Pulmonary artery endothelial cell (primary cell): ENCODE results near the gene RNF223. TPM values are rescaled to one million over a fixed set of nuclear protein-coding genes. Genes with fewer than 3 reads are reported as not detected.

Source experiments
- DNase-seq: peaks from one replicate; pipeline ENCODE4 v3.0.0-alpha.2; 2011; ENCODE audit warnings: low read depth, low spot score
- total RNA-seq: library from RNA; depleted of rRNA; stranded (reverse); fragments of >200 nt; gene quantifications from 2 replicates; pipeline ENCODE4 v1.2.3, GENCODE V29; 2014

Gene RNF223
- total RNA-seq, 1 donor from 2014 or later: not detected

DNA sequence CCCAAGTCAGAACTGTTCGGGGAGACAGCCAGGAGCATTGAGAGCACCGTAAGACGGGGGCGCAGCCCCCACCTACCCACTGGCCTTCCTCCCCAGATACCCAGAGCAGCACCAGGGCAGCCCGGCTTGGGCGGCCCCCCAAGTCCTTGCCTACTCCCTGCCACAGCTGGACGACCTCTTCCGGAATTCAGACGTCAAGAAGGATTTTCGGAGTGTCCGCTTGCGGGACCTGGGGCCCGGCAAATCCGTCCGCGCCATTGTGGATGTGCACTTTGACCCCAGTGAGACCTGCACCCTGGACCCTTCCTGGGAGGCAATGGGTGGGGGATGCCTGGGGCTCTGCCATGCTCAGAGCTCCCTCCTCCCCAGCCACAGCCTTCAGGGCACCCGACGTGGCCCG lies 26.7 kb downstream of the RNF223 start:
- DNase-seq: no peak

DNA sequence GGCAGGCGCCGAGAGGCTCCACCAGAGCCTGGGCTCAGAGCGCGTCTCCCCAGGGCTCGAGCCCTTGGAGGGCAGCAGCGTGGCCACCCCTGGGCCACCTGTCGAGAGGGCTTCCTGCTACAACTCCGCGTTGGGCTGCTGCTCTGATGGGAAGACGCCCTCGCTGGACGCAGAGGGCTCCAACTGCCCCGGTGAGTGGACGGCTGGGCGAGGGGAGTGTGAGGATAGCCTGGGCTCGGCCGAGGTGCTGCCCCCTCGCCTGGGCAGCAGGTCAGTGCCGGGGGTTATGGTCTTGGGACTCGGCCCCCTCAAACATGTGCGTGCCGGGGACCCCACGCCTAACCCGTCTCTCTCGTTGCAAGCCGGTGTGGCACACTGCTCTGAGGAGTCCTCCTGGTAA lies 27.3 kb downstream of the RNF223 start:
- no peak for DNase-seq

DNA sequence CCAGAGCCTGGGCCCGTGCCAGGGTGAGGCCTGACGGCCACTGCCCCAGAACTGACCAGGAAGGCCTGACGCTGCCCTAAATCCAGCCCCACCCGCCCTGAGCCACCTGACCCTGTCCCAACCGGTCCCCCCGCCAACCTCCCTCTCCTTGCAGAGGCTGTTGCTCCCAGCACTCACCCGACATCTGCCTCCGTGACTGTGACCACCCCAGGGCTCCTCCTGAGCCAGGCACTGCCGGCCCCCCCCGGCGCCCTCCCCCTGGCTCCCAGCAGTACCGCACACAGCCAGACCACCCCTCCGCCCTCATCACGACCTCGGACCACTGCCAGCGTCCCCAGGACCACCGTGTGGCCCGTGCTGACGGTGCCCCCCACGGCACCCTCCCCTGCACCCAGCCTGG lies 27.9 kb downstream of the RNF223 start:
- DNase-seq: no peak

DNA sequence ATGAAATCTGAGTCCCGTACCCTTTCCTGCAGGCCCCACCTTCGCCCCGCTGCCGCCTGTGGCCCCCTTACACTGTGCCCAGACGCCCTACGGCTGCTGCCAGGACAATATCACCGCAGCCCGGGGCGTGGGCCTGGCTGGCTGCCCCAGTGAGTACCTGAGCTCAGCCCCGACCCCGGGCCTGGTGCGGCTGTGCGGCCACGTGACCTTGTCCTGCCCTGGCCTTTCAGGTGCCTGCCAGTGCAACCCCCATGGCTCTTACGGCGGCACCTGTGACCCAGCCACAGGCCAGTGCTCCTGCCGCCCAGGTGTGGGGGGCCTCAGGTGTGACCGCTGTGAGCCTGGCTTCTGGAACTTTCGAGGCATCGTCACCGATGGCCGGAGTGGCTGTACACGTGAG lies 29.0 kb downstream of the RNF223 start:
- no peak for DNase-seq

DNA sequence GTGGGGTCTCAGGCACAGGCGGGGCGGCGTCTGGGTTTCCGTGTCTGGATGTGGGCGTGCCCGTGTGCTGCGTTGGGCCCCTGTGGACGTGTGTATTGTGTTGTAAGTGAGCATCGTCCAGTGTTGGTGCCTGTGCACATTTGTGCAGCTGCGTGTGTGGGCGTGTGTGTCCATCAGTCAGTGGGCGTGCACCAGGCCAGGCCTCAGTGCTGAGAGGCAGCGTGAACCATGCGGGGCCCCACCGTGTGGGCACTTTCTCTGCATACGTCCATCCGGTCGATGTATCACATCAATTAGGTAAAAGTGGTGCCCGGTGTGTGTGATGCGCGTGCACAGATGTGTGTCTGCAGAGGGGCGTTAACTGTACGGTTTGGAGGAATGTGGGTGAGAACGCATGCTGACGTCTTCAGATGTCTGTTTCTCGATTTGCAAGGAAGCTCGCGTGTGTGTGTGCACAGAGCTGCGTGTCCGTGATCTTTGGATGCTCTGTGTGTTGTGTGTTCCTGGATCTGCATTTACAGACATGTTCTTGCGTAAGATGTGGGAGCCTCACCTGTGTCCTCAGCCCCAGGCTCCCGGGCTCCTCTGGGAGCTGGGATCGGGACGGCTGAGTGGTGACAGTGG lies 29.5 kb downstream of the RNF223 start:
- DNase-seq: no peak

DNA sequence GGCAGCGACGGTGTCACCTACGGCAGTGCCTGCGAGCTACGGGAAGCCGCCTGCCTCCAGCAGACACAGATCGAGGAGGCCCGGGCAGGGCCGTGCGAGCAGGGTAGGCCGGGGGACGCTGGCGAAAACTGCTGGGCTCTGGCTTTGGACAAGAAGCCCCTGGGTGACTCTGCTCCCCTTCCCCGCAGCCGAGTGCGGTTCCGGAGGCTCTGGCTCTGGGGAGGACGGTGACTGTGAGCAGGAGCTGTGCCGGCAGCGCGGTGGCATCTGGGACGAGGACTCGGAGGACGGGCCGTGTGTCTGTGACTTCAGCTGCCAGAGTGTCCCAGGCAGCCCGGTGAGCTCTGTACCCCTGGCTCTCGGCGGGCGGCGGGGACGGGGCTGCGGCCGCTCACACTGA lies 30.2 kb downstream of the RNF223 start:
- DNase-seq: no peak

DNA sequence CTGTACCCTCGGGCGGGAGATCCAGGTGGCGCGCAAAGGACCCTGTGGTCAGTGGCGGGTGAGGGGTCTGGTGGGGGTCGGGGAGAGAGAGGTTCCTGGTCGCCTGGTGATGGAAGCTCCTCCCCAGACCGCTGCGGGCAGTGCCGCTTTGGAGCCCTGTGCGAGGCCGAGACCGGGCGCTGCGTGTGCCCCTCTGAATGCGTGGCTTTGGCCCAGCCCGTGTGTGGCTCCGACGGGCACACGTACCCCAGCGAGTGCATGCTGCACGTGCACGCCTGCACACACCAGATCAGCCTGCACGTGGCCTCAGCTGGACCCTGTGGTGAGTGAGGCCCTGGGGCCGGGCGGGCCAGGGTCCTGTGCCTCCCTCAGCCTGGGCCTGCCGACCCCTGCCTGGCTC lies 30.7 kb downstream of the RNF223 start:
- DNase-seq: no peak

DNA sequence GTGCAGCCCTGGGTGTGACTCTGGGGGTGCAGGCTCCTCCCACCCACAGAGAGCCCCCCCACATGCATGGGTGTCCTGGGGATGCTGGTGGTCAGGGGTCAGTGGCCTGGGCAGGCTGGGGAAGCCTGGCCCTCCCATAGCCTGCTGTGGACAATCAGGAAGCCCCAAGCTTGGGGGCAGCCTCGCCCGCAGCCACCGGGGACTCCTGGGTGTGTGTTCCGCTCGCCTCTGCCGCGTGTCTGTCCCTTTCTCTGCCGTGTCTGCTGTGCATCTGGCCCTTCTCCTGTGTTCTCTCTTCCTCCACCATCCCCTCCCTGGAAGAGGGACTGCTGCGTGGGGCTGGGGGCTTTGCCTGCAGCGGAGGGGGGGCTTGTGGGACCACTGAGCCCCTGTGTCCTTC lies 31.3 kb downstream of the RNF223 start:
- DNase-seq: no peak

DNA sequence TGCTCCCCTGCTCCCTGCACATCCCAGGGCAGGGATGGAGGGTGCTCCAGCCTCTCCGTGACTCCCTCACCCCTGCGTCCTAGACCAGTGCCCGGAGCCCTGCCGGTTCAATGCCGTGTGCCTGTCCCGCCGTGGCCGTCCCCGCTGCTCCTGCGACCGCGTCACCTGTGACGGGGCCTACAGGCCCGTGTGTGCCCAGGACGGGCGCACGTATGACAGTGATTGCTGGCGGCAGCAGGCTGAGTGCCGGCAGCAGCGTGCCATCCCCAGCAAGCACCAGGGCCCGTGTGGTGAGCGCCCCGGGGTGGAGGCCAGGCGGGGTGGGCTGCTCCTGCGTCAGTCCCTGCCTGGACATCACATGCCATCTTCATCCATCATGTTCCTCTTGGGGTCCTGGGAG lies 32.2 kb downstream of the RNF223 start:
- no peak for DNase-seq

DNA sequence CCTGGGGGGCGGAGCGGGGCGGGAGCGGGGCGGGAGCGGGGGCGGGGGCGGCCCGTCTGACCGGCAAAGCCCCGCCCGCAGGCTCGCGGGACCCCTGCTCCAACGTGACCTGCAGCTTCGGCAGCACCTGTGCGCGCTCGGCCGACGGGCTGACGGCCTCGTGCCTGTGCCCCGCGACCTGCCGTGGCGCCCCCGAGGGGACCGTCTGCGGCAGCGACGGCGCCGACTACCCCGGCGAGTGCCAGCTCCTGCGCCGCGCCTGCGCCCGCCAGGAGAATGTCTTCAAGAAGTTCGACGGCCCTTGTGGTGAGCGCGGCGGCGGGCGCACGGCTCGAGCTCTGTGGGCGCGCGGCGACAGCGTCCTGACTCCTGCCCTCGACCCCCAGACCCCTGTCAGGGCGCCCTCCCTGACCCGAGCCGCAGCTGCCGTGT lies 33.0 kb downstream of the RNF223 start:
- DNase-seq: no peak

DNA sequence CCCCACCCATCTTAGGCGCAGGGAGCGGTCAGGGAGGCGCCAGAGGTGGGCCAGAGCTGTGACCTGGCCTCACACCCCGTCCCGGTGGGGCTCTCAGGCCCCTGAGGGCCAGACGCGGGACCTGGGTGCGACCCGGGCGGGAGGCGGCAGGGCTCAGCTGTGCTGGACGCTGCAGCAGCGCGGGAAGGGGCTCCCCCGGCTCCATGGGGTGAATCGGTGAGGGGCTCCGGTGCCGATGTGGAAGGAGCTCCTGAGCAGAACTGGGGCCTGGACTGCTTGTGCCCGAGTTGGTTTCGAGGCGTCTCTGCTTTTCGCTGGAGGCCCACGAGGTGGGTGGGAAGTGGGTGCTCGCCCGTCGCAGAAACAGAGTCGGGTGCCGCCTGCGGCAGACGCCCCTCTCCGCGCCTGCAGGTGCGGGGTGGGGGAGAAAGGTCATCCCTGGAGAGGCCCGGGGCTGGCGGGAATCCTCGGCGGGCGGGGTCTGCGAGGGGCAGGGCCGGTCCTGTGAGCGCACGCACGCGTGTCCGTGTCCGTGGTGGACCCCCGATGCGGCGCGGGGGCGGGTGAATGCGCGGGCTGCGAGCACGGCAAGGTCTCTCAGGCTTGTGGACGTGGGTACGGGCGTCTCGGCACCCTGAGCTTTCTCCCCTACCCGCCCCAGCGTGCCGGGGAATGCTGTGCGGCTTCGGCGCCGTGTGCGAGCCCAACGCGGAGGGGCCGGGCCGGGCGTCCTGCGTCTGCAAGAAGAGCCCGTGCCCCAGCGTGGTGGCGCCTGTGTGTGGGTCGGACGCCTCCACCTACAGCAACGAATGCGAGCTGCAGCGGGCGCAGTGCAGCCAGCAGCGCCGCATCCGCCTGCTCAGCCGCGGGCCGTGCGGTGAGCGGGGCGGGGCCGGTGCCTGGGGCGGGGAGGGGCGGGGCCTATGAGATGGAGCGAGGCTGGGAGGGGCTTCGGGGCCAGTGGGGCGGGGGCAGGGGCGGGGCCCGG lies 33.8 kb downstream of the RNF223 start:
- peak; percentile 59 for DNase-seq

DNA sequence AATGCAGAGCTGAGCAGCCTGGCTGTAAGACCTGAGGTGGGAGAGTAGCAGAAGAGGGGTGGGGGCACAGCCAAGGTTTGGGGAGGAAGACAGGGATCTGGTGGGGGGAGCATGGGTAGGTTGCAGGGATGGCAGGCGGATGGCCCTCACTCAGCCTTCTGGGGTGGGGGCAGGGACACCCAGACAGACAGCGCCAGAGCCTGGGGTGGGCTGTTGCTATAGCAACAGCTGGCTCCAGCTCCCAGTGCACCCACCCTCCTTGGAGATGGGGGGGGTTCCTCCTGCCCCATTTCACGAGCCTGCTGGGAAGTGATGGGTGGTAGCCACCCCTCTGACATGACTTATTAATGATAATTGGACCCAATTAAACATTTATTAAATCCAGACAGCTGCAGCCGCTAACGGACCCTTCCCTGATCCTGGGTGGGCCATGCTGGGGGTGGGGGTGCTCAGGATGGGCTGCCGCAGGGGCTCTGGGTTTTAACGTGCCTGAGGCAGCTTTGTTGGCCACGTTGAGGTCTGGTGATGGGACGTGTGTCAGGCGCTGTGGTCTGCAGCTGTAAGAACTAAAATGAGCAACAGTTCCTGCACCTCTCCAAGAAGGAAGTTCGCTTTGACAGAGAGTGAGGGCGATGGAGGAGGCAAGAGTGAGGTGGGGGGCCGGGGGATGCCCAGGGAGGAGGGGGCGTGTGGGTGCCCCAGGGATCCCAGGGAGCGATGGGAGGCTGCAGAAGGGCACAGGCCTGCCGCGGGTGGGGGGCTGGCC lies 34.8 kb downstream of the RNF223 start:
- DNase-seq: no peak

DNA sequence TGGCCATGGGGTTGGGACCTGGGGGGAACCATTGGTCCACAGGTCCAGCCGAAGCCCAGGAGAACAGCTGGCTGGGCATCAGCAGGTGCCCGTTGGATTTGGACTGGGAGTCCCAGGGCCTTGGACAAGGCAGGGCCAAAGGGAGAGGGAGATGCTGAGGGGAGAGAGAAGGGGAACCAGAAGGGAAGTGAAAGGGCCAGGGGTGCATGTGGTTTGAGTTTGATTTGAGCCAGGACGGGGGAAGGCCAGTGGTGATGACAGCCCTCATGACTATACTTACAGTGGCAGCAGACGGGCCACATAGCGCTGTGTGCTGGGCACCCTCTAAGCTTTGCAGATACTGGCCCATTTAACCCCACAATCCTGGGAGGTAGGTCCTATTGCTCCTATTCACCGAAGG lies 35.4 kb downstream of the RNF223 start:
- no peak for DNase-seq

DNA sequence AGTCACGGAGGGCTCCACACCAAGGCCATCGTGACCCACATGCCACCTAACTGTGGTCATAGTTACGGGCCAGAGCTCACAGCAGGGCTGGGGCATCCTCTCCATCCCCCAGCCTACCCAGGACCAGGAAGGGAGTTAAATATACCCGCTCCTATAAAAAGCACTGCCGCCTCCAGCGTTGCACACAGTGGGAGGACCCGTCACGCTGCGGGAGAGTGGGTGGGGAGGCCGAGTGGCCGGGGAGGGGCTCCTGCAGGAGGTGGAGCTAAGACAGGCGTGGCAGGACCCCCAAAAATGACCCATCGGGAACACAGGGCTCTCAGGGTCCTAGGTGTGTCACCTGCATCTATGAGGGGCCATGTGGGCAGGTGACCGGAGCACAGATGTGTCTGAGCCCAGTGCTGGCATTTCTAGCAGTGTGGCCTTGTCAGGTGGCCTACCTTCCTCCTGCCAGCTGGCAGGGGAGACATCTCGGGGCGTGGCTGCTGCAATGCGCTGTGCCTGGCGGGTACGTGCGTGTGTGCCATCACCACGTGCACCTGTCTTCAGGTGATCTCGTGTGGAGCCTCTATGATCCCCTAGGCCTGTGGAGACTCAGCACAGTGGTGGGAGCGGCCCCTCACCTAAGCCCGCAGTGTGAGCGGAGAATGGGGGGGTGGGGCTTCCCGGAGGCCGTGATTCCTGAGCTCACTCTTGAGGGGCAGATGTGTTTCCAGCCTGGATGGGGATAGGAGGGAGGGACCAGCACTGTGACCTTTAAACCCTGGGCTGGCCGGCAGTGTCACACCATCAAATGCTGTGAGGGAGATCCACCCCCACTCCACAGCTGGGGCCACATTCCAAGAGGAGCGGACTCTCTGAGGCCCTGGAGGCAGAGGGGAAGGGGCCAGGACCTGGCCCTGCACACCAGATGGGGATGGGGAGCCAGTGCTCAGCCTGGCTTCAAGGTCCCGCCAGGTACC lies 36.5 kb downstream of the RNF223 start:
- no peak for DNase-seq

DNA sequence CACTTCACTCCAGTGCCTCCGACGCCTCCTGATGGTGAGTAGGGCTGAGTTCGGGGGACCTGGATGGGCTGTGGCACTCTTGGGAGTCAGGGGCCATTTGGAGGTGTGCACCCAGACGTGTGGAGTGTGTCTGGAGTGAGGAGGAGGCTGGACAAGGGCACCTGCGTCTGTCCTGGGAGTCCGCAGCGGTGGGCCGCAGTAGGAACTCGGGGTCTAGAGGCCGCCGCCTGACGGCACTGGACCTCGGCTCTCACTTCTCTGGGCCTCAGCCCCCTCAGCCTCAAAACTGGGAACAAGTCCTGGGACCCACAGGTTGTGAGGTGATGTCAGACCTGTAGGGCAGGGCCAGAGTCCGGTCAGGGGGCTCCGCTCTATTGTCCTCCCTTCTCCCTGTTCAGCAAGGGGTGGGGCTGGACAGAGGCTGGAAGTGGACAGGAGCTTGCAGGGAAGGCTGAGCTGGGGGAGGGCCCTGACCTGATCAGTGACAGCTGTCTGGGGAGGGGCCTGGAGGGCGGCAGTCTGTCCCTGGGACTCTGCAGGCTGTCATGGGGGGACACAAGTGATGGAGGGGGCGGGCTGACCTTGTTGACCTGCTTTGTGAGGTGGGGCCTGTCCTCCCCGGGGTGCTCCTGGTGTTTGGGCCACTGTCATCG lies 38.7 kb downstream of the RNF223 start:
- DNase-seq: no peak

DNA sequence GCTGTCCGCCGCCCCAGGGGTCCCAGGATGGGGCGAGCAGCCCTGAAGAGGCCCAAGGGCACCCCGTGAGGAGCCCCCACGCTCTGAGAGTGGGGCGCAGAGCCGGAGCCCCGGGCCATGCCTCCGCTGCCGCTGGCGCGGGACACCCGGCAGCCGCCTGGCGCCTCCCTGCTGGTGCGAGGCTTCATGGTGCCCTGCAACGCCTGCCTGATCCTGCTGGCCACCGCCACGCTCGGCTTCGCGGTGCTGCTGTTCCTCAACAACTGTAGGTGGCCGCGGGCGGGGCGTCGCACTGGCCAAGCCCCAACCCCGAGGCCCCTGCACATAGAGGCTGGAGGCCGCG lies 39.7 kb downstream of the RNF223 start:
- DNase-seq: no peak

DNA sequence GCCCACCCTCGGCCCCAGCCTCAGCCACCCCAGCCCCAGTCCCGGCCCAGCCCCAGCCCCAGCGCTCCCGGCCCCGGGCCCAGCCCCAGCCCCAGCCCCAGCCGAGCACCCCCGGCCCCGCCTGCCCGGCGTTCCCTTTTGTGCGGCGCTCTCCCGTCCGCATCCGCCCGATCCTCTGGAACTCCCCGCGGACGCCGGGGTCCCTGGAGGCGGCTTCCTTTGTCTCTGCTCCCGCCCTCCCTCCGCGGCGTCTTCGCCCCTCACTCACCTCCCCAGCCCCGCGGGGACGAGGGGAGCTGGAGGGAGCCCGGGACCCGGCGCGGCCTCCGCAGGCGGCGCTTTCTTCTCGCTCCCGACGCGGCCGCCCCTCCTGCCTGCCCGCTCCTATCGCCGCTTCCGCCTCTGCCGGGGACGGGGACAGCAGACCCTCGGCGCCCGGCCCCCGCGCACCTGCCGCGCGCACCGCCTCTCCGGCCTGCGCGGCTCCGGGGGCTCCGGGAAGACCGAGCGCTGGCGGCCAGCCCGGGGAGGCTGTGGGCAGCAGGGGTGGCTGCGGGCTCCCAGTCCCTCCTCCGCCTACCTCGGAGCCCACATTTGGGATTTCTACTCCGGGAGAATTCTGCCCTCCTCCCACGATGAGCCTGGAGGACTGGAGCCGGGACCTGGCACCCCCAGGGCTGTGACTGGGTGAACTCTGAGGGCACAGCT lies 40.2 kb downstream of the RNF223 start:
- no peak for DNase-seq

DNA sequence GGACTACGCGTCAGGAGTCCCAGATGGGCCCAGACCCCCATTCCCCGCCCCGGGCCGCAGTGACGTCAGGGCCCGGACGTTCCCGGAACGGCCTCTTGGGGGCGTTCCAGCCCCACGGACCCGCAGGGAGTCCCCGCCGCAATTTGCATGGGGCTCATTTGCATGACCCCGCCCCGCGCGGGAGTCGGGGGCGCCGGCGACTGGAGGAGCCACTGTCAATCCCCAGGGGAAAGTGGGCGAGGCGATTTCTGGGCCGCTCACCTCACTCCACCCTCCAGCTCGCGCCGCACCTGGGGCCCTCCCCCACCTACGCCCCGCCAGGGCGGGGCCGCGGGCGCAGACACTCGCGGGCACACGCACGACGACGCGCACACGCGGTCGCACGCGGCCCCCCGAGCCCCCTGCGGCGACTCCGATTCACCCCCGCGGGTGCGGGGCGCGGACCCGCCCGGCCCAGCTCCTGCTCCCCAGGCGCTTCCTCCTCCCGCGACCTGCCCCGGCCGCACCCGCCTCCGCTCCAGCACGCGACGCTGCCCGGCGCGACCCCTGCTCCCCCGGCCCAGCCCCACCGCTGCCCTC lies 41.0 kb downstream of the RNF223 start:
- DNase-seq: no peak

DNA sequence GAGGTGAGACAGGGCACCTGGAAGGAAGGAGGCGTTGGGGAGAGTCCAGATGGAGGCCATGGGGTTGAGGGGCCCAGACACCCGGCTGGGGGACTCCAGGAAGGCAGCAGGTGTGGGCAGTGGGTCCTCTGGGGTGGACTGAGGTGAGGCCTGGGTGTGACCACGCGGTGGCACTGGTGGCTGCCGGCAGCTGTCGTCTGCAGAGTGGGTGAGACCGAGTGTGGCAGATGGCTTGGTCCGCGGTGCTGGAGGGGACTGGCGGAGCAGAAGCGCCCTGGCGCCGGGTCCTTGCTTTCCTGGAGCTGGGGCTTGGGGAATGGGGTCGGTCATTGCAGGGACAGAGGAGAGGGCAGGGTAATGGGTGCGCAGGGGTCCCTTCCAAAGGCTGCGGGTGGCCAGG lies 41.7 kb downstream of the RNF223 start:
- no peak for DNase-seq
